Raji (cell line): ENCODE measurements around the gene FAM181A.

Source experiments
- POLR2A ChIP-seq: IDR thresholded peaks from 2 replicates; pipeline ENCODE4 v1.6.1; 2011; ENCODE audit warnings: low read depth, low read length, control low read depth; ENCODE audit not compliant: insufficient read depth

The FAM181A gene

GRCh38 chr14:93932642-93933041, 5.5 kb downstream of the FAM181A start:
- TF ChIP-seq POLR2A, result no peak

- TF ChIP-seq POLR2A, result no peak
Observed at GRCh38 chr14:93935213-93935612, 8.1 kb downstream of the FAM181A start.

- no peak for TF ChIP-seq POLR2A
Observed at GRCh38 chr14:93936245-93936644, 9.1 kb downstream of the FAM181A start.

- no peak for TF ChIP-seq POLR2A
Observed at GRCh38 chr14:93936926-93937325, 9.8 kb downstream of the FAM181A start.

GRCh38 chr14:93937519-93937918, 10.4 kb downstream of the FAM181A start:
- no peak for TF ChIP-seq POLR2A

GRCh38 chr14:93938751-93939303, 11.7 kb downstream of the FAM181A start:
- TF ChIP-seq POLR2A, result no peak

- TF ChIP-seq POLR2A, result no peak
Observed at GRCh38 chr14:93939304-93940229, 12.4 kb downstream of the FAM181A start.

GRCh38 chr14:93940437-93940836, 13.3 kb downstream of the FAM181A start:
- TF ChIP-seq POLR2A, result no peak

GRCh38 chr14:93941293-93941910, 14.3 kb downstream of the FAM181A start:
- no peak for TF ChIP-seq POLR2A

- TF ChIP-seq POLR2A, result no peak
Observed at GRCh38 chr14:93943052-93943451, 15.9 kb downstream of the FAM181A start.

- TF ChIP-seq POLR2A, result no peak
Observed at GRCh38 chr14:93943930-93944329, 16.8 kb downstream of the FAM181A start.

GRCh38 chr14:93944348-93945069, 17.4 kb downstream of the FAM181A start:
- no peak for TF ChIP-seq POLR2A

- no peak for TF ChIP-seq POLR2A
Observed at GRCh38 chr14:93945070-93945399, 17.9 kb downstream of the FAM181A start.

- TF ChIP-seq POLR2A, result no peak
Observed at GRCh38 chr14:93946104-93946503, 19.0 kb downstream of the FAM181A start.

- no peak for TF ChIP-seq POLR2A
Observed at GRCh38 chr14:93946541-93947090, 19.5 kb downstream of the FAM181A start.
